Smooth muscle cell (in vitro differentiated cells): ENCODE results near the gene KRTAP10-10. TPM values are rescaled to one million over a fixed set of nuclear protein-coding genes. Genes with fewer than 3 reads are reported as not detected.

Experiments used
- DNase-seq: peaks from one replicate; lab custom pipeline; 2025; ENCODE audit not compliant: unreplicated experiment; lab: John Stamatoyannopoulos, UW
- H2AFZ ChIP-seq: fragments of 200-600 bp; sonication (generic); 2 replicates; pipeline ENCODE4 v1.6.0; 2016; ENCODE audit warnings: antibody characterized with exemption, low read depth, mild to moderate bottlenecking
- H3F3A ChIP-seq: fragments of 200-600 bp; sonication (generic); 2 replicates; pipeline ENCODE4 v1.6.0; 2017; ENCODE audit warnings: antibody characterized with exemption, low read depth
- H3K27ac ChIP-seq: fragments of 200-600 bp; sonication (generic); 2 replicates; pipeline ENCODE4 v1.5.1; 2016; ENCODE audit warnings: low read depth, mild to moderate bottlenecking
- H3K27me3 ChIP-seq: fragments of 200-600 bp; sonication (generic); 2 replicates; pipeline ENCODE4 v1.6.1; 2016; ENCODE audit warnings: low read depth, mild to moderate bottlenecking
- H3K36me3 ChIP-seq: fragments of 200-600 bp; sonication (generic); 2 replicates; pipeline ENCODE4 v1.5.1; 2016; ENCODE audit warnings: low read depth
- H3K4me1 ChIP-seq: fragments of 200-600 bp; sonication (generic); 2 replicates; pipeline ENCODE4 v1.5.1; 2016; ENCODE audit warnings: low read depth
- H3K4me2 ChIP-seq: fragments of 200-600 bp; sonication (generic); 2 replicates; pipeline ENCODE4 v1.6.0; 2016; ENCODE audit warnings: mild to moderate bottlenecking
- H3K4me3 ChIP-seq: fragments of 200-600 bp; sonication (generic); 2 replicates; pipeline ENCODE4 v1.5.1; 2016; ENCODE audit warnings: mild to moderate bottlenecking
- H3K79me2 ChIP-seq: fragments of 200-600 bp; sonication (generic); 2 replicates; pipeline ENCODE4 v1.6.0; 2016; ENCODE audit warnings: low read depth, mild to moderate bottlenecking
- H3K9ac ChIP-seq: fragments of 200-600 bp; sonication (generic); 2 replicates; pipeline ENCODE4 v1.6.0; 2016; ENCODE audit warnings: low read depth
- H3K9me3 ChIP-seq: fragments of 200-600 bp; sonication (generic); replicated peaks from 2 replicates; pipeline ENCODE4 v1.5.1; 2016; ENCODE audit warnings: low read depth
- H4K20me1 ChIP-seq: fragments of 200-600 bp; sonication (generic); 2 replicates; pipeline ENCODE4 v1.6.0; 2016; ENCODE audit warnings: low read depth
- CTCF ChIP-seq: fragments of 200-600 bp; sonication (generic); IDR thresholded peaks from 2 replicates; pipeline ENCODE4 v1.5.1; 2017; ENCODE audit warnings: borderline replicate concordance, mild to moderate bottlenecking, antibody characterized with exemption; ENCODE audit not compliant: insufficient read depth, poor library complexity, severe bottlenecking
- WGBS: methylation state at CpG from one replicate; pipeline ENCODE4 v1.1.7; 2016; ENCODE audit warnings: low lambda C conversion rate; 5-methylcytosine and 5-hydroxymethylcytosine counted together
- polyA plus RNA-seq: library from polyadenylated mRNA; unstranded; fragments of >200 nt; fragmentation: Nextera tagmentation; extraction: Ambion mirVana; gene quantifications from 2 replicates; pipeline ENCODE4 v1.2.1, GENCODE V29; 2016
- total RNA-seq: library from RNA; depleted of rRNA; stranded (reverse); fragments of >200 nt; gene quantifications from 2 replicates; pipeline ENCODE4 v1.2.3, GENCODE V29; 2014

Gene KRTAP10-10
- total and polyA plus RNA-seq, 2 experiments from 2014 or later: not detected

DNA sequence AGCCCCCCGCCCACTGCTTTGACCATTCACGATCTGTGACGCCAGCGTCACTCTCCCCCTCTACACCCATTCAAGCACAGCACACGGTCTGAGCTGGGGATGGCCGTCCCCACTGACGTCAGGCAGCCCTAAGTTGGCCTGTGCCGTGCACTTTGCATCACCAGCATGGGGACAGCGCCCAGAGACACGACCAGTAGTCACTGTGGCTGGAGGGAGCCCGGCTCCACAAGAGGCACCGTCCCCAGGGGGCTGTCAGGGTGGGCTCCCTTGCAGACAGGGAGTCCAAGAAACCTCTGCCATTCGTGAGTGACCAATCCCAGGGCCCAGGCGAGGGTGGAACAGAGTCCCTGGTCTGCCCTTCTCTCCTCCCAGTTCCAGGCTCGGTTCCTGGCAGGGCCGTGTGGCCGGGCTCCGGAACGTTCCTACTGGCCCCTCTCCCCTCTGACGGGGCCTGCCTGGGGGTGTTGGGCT lies 23.0 kb upstream of the KRTAP10-10 start:
- H3K9me3 ChIP-seq: peaks cover 9% of the 10 kb centered on the region
- no peak overlapping the region for H3K4me3 ChIP-seq
- no peaks in the 10 kb centered on the region for H3K79me2 ChIP-seq
- no peak overlapping the region for H3K9ac ChIP-seq
- no peak for TF ChIP-seq CTCF
- no peaks in the 10 kb centered on the region for H4K20me1 ChIP-seq
- H3K27me3 ChIP-seq: no peaks in the 10 kb centered on the region
- H2AFZ ChIP-seq: no peak overlapping the region
- WGBS: 88% methylated on average over 19 of the region's 20 CpGs
- H3K4me2 ChIP-seq: no peak overlapping the region
- H3K4me1 ChIP-seq: no peaks in the 10 kb centered on the region
- no peak overlapping the region for H3K27ac ChIP-seq
- H3F3A ChIP-seq: no peaks in the 10 kb centered on the region
- no peak for DNase-seq
- no peaks in the 10 kb centered on the region for H3K36me3 ChIP-seq

- H3K4me2 ChIP-seq: no peak overlapping the region
- no peak overlapping the region for H3K27ac ChIP-seq
- H2AFZ ChIP-seq: no peak overlapping the region
- 94% methylated on average over 28 of the region's 28 CpGs for WGBS
- no peaks in the 10 kb centered on the region for H4K20me1 ChIP-seq
- no peaks in the 10 kb centered on the region for H3K36me3 ChIP-seq
- no peaks in the 10 kb centered on the region for H3F3A ChIP-seq
- no peak overlapping the region for H3K4me3 ChIP-seq
- no peak overlapping the region for H3K9ac ChIP-seq
- no peaks in the 10 kb centered on the region for H3K4me1 ChIP-seq
- no peaks in the 10 kb centered on the region for H3K27me3 ChIP-seq
- no peak for DNase-seq
- H3K9me3 ChIP-seq: peaks cover 9% of the 10 kb centered on the region
- TF ChIP-seq CTCF: no peak
- no peaks in the 10 kb centered on the region for H3K79me2 ChIP-seq
Measured at GRCh38 chr21:44614961-44615391, 22.2 kb upstream of the KRTAP10-10 start.

- no peaks in the 10 kb centered on the region for H3K36me3 ChIP-seq
- no peak overlapping the region for H2AFZ ChIP-seq
- no peak for DNase-seq
- WGBS: 94% methylated on average over 8 of the region's 8 CpGs
- H3K9me3 ChIP-seq: peaks cover 4% of the 10 kb centered on the region
- TF ChIP-seq CTCF: no peak
- H3K9ac ChIP-seq: no peak overlapping the region
- H3K4me1 ChIP-seq: no peaks in the 10 kb centered on the region
- no peaks in the 10 kb centered on the region for H3K27me3 ChIP-seq
- H3K4me3 ChIP-seq: no peak overlapping the region
- no peaks in the 10 kb centered on the region for H4K20me1 ChIP-seq
- no peaks in the 10 kb centered on the region for H3F3A ChIP-seq
- H3K79me2 ChIP-seq: no peaks in the 10 kb centered on the region
- H3K27ac ChIP-seq: no peak overlapping the region
- H3K4me2 ChIP-seq: no peak overlapping the region
Measured at GRCh38 chr21:44615466-44615865, 21.7 kb upstream of the KRTAP10-10 start.

GRCh38 chr21:44615911-44616590 lies 21.1 kb upstream of the KRTAP10-10 start:
- no peak overlapping the region for H3K9ac ChIP-seq
- no peak overlapping the region for H3K4me2 ChIP-seq

More at GRCh38 chr21:44615911-44616590, 21.1 kb upstream of the KRTAP10-10 start:
- H3K36me3 ChIP-seq: no peaks in the 10 kb centered on the region
- no peak overlapping the region for H3K27ac ChIP-seq
- WGBS: 90% methylated on average over 17 of the region's 17 CpGs
- no peak for DNase-seq
- no peaks in the 10 kb centered on the region for H4K20me1 ChIP-seq
- H3F3A ChIP-seq: no peaks in the 10 kb centered on the region
- no peak overlapping the region for H2AFZ ChIP-seq
- no peaks in the 10 kb centered on the region for H3K4me1 ChIP-seq
- H3K79me2 ChIP-seq: no peaks in the 10 kb centered on the region
- H3K4me3 ChIP-seq: no peak overlapping the region
- no peaks in the 10 kb centered on the region for H3K27me3 ChIP-seq
- TF ChIP-seq CTCF: no peak
- peaks cover 2% of the 10 kb centered on the region for H3K9me3 ChIP-seq
